ENCODE data around the gene EMSY. TPM values are rescaled to one million over a fixed set of nuclear protein-coding genes. Genes with fewer than 3 reads are reported as not detected.

Gene EMSY
- total RNA-seq, 2 donors from 2014 or later: 31.4 to 35.9 TPM

DNA sequence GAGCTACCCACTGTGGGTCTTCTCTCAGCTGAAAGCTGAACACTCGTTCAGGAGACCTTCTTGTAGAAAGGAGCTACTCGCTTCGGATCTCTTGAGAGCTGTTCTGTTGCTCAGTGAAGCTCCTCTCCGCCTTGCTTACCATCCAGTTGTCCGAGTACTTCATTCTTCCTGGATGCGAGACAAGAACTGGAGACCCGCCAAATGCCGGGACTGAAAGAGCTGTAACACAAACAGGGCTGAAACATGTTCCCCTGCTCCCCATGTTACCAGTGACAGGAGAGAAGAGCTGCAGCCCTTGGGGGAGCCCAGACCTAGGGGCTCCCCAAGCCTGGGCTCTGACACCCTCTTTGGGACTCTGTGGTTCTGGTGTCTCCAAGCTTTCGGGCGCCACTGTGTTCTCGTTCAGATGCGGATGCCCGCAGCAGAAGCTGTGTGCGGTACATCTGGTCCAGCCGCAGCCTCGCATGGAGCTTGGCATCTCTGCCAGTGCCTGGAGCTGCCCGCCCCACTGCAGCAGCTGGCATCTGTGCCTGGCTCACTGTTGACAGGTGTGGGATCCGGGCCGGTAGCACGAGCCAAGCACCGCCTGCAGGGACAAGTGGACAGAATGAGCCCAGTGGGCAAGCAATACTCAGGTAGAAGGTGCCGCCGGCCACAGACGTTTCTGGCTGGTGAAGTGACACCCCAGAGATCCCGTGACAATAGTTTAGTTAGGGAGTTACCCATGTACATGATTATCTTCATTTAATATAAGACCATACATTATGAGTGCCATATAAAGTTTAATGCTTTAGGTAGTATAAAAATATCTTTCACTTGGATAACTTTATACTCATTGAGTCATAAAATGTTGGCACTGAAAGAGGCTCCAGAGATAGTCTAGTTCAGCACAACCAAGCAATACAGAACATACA is 49.1 kb downstream of the EMSY start:
- no peak overlapping the region for H3K27ac ChIP-seq
- H3K27me3 ChIP-seq: no peaks in the 10 kb centered on the region
- H3K36me3 ChIP-seq: peaks cover 22% of the 10 kb centered on the region
- no peak overlapping the region for H3K4me3 ChIP-seq
- H3K4me1 ChIP-seq: no peaks in the 10 kb centered on the region
- no peaks in the 10 kb centered on the region for H3K9me3 ChIP-seq
- no peak for DNase-seq (ENCODE audit: low spot score)
- TF ChIP-seq, protein P1, sequence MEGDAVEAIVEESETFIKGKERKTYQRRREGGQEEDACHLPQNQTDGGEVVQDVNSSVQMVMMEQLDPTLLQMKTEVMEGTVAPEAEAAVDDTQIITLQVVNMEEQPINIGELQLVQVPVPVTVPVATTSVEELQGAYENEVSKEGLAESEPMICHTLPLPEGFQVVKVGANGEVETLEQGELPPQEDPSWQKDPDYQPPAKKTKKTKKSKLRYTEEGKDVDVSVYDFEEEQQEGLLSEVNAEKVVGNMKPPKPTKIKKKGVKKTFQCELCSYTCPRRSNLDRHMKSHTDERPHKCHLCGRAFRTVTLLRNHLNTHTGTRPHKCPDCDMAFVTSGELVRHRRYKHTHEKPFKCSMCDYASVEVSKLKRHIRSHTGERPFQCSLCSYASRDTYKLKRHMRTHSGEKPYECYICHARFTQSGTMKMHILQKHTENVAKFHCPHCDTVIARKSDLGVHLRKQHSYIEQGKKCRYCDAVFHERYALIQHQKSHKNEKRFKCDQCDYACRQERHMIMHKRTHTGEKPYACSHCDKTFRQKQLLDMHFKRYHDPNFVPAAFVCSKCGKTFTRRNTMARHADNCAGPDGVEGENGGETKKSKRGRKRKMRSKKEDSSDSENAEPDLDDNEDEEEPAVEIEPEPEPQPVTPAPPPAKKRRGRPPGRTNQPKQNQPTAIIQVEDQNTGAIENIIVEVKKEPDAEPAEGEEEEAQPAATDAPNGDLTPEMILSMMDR (IDR thresholded peaks at IDR 0.05): no peak

DNA sequence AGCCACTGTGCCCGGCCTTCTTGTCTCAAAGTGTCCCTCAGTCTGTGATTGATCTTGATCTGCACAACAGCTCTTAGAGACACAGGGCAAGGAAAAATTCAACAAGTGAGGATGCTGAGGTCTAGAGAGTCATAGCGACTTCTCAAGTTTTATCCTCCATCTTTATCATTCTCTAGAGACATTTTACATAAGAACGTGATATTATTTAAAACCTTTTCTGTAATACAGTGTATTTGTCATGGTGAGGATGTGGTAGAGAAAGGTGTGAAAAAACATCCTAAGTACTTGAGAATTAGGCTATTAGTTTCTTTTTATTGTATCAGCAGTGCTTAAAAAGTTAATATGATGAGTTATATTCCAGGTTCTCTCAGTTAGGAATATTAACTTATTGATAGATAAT is 50.2 kb downstream of the EMSY start:
- Histone ChIP-seq H3K4me3 (no peak overlapping the region), H3K9me3 (no peaks in the 10 kb centered on the region), H3K27ac (no peak overlapping the region), H3K4me1 (no peaks in the 10 kb centered on the region), H3K36me3 (peaks cover 22% of the 10 kb centered on the region), H3K27me3 (no peaks in the 10 kb centered on the region)
- no peak for DNase-seq (ENCODE audit: low spot score)
- TF ChIP-seq, protein P1 (IDR thresholded peaks at IDR 0.05): no peak

DNA sequence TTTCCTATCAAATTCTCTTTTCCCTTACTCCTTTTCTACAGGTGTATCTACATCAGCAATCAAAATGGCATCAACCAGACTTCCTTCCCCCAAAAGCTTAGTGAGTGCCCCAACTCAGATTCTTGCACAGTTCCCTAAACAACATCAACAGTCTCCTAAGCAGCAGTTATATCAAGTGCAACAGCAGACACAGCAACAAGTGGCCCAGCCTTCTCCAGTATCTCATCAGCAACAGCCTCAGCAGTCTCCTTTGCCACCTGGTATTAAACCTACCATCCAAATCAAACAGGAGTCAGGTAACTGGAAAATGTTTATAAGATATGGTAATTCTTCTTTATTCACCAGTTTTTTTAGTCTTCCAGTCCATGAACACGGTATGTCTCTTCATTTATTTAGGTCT is 51.4 kb downstream of the EMSY start:
- H3K27ac ChIP-seq: no peak overlapping the region
- H3K4me1 ChIP-seq: no peaks in the 10 kb centered on the region
- H3K9me3 ChIP-seq: peaks cover 0 to under 1% of the 10 kb centered on the region in 2 donors
- no peak for DNase-seq (ENCODE audit: low spot score)
- peaks cover 29% of the 10 kb centered on the region for H3K36me3 ChIP-seq
- no peak overlapping the region for H3K4me3 ChIP-seq
- H3K27me3 ChIP-seq: no peaks in the 10 kb centered on the region
- TF ChIP-seq, protein P1 (IDR thresholded peaks at IDR 0.05): no peak

DNA sequence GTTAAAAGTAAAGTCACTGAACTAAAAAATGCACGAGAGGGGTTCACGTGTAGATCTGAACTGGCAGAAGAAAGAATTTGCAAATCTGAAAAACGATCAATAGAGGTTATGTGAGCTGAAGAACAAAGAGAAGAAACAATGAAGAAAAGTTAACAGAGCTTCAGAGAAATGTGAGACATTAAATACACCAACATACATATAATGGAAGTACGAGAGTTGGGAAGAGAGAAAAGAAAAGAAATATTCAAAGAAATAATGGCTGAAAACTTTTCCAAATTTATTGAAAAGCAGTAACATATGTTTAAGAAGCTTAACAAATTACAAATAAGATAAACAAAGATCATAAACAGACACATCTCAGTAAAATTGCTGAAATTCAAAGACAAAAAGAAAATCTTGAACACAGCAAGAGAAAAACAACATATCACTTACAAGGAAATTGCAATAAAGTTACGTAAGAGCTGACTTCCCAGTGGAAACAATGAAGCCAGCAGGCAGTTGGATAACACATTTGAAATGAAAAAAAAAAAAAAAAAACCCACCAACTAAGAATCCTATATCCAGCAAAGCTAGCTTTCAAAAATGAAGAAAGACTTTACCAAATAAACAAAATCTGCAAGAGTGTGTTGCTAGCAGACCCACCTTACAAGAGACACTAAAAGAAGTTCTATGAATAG is 56.8 kb downstream of the EMSY start:
- peaks cover 0 to 8% of the 10 kb centered on the region in 2 donors for H3K9me3 ChIP-seq
- TF ChIP-seq, protein P1 (IDR thresholded peaks at IDR 0.05): no peak
- DNase-seq (ENCODE audit: low spot score): no peak
- H3K4me3 ChIP-seq: no peak overlapping the region
- no peak overlapping the region for H3K27ac ChIP-seq
- H3K4me1 ChIP-seq: no peaks in the 10 kb centered on the region
- H3K27me3 ChIP-seq: no peaks in the 10 kb centered on the region
- peaks cover 10% of the 10 kb centered on the region for H3K36me3 ChIP-seq

DNA sequence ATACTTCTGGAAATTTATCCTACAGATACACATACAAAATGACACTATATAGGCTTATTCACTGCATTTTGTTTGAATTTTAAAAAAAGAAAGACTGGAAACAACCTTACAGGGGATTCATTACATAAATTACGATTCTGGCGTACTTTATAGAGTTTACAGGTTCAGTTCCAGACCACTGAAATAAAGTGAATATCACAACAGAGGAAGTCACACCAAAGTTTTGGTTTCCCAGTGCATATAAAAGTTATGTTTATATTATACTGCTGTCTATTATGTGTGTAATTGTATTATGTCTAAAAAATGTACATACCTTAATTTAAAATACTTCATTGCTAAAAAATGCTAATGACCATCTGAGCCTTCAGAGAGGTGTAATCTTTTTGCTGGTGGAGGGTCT is 62.0 kb downstream of the EMSY start:
- no peaks in the 10 kb centered on the region for H3K36me3 ChIP-seq
- TF ChIP-seq, protein P1 (IDR thresholded peaks at IDR 0.05): no peak

More for the DNA sequence above, 62.0 kb downstream of the EMSY start:
- Histone ChIP-seq H3K27me3 (no peaks in the 10 kb centered on the region), H3K27ac (no peak overlapping the region), H3K4me3 (no peak overlapping the region), H3K9me3 (peaks cover 0 to 1% of the 10 kb centered on the region in 2 donors), H3K4me1 (peaks cover 0 to 8% of the 10 kb centered on the region in 2 donors)
- DNase-seq (ENCODE audit: low spot score): no peak
